Measurements from ENCODE around the gene PLEKHA7.

GRCh38 chr11:16738193-16738946 lies 275.8 kb downstream of the PLEKHA7 start, which contains the start of gene C11orf58:
- TF ChIP-seq REST (IDR thresholded peaks at IDR 0.05; ENCODE audit: insufficient read depth in 1 of 2, low read depth in 2 of 2, low read length in 2 of 2): no peak
- peak; percentile 98 for TF ChIP-seq POLR2AphosphoS5 (IDR thresholded peaks at IDR 0.05; ENCODE audit: low read depth, low read length)

Measured in PFSK-1 (cell line).